ENCODE data around the gene CA7.

The CA7 gene

GRCh38 chr16:66899310-66899944 lies 55.2 kb downstream of the CA7 start:
- no peak for DNase-seq

DNA sequence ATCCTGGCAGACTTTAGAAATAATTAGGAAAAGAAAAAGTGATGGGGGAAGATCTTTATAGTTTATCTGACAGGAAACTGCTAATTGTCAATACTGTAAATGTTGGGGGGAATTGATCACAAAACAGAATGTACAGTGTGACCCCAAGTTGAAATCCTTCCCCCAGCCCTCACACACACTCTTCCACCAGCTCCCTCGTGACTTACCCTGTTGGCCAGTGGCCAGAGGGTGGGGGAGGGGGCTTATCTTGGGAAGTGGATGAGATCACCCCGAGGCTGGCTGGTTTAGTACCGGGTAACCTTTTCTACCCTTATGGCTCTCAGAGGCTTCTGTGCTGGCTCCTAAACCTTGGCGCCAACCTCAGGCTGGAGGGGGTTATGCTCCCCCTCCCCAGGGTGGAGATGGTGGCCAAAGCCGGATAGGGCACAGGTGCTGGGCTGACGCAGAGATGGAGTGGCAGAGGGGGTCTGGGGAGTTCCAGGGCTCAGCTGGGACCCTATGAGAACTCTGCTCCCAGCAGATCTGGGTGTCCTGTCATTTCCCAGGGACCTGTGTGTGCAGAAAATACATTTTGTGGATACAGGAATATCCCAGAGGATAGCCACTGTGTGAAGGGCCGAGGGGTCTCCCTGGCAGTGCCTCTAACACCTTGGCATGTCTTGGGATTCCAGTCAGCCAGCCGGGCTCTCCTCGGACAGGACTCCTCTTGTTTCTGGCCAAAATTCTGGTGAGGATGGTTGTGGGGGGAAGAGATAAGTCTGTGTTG lies 55.9 kb downstream of the CA7 start:
- no peak for DNase-seq

- no peak for DNase-seq
Observed at GRCh38 chr16:66900721-66901441, 56.7 kb downstream of the CA7 start.

- no peak for DNase-seq
Observed at GRCh38 chr16:66901626-66902025, 57.4 kb downstream of the CA7 start.

DNA sequence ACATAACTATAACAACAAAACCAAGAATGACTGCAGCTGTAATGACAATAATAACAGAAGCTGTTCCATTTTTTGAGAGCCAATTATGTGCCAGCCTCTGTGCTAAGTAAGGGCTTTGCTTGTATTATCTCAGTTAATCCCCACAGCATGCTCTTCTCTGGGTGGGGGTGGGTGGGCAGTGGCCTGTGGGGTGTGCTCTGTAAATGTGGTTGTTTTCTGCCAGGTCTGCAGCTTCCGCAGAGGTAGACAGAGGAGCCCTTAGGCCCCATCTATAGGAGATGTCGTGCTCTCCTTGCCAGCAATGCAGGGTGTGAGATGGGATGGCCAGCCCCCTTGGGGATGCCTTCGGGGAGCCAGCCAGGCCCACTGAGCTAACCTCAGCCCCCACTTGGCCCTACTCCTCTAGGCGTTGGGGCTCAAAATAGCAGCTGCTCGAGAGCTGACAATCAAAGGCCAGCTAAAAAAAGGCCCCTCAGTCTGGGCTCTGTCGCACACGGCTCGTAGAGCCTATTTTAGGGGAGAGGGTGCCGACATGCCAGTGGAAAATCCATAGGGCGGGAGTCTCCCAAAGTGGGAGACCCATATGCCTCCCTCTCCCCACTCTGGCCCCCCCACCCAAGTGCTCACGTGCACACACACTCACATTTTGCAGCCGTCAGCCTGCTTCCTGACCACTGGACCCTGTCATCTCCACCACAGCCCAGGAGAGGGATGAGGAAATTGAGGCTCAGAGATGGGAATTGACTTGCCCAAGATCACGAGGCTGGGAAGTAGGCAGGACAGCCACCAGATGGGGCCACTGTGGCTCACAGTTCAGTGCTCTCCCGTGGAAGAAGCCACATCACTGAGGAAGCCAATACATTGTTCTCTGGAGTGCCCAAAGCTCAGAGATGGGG lies 58.7 kb downstream of the CA7 start:
- no peak for DNase-seq

Data from stimulated activated CD4-positive, alpha-beta T cell treated with anti-CD3 and anti-CD28 coated beads, Interleukin-12 subunit alpha, Interleukin-12 subunit beta, amount 100 ng/mL, for 4 hours (primary cell).